Gastroesophageal sphincter (tissue), 3 donors: ENCODE measurements around the gene ANKS1A.

Source experiments
- POLR2A ChIP-seq, 2 donors: fragments of 450-650 bp; IDR thresholded peaks; one replicate each; pipeline ENCODE4 v1.6.1; 2017; ENCODE audit warnings: antibody characterized with exemption in 2 of 2, mild to moderate bottlenecking in 2 of 2, moderate library complexity in 1 of 2
- POLR2AphosphoS5 ChIP-seq: sonication (generic); formaldehyde crosslinking; IDR thresholded peaks from one replicate; pipeline ENCODE4 v1.6.1; 2017; ENCODE audit warnings: antibody characterized with exemption
- TF ChIP-seq, protein P1 (sequence below), 4 experiments: fragments of 200-600 bp in 2 of 4; fragments of 450-650 bp in 2 of 4; sonication (generic) in 1 of 4; IDR thresholded peaks; one replicate each; pipeline ENCODE4 v1.5.1; 2017 to 2019; ENCODE audit warnings: antibody characterized with exemption in 4 of 4, mild to moderate bottlenecking in 2 of 4, moderate library complexity in 2 of 4

DNA sequence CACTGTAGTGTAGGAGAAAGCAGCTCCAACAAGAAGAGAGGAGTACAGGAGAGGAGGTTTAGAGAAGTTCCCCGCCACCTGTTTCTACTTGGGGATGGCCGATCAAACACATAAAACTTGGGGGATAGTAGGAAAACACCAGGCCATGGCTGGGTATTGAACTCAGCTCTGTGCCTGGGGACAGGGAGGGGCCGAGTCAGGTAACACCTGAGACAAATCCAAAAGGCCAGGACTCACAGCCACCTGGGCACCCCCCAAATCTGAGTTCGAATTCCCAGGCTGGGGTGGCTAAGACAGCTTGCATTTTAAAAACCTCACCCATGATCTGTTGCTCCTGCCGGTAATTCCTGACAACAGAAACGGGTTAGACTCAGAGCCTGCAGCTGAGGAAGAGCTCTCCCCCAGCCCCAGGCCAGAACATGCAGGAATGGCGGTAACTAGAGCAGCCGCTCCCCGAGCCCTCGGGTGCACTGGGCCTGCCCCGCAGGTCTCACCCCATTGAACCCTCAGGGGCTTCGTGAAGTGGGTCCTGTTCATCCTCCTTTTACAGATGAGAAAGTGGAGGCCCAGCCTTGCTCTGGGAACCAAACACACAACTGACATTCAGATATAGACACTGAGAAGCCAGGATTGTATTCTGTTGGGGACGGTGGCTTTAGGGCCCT, 191.1 kb downstream of the ANKS1A start:
- TF ChIP-seq, protein P1, sequence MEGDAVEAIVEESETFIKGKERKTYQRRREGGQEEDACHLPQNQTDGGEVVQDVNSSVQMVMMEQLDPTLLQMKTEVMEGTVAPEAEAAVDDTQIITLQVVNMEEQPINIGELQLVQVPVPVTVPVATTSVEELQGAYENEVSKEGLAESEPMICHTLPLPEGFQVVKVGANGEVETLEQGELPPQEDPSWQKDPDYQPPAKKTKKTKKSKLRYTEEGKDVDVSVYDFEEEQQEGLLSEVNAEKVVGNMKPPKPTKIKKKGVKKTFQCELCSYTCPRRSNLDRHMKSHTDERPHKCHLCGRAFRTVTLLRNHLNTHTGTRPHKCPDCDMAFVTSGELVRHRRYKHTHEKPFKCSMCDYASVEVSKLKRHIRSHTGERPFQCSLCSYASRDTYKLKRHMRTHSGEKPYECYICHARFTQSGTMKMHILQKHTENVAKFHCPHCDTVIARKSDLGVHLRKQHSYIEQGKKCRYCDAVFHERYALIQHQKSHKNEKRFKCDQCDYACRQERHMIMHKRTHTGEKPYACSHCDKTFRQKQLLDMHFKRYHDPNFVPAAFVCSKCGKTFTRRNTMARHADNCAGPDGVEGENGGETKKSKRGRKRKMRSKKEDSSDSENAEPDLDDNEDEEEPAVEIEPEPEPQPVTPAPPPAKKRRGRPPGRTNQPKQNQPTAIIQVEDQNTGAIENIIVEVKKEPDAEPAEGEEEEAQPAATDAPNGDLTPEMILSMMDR (IDR thresholded peaks at IDR 0.05) = no peak
- TF ChIP-seq POLR2A (IDR thresholded peaks at IDR 0.05) (no peak), POLR2AphosphoS5 (no peak)
